Astrocyte (in vitro differentiated cells and primary cell): ENCODE data around the gene THRB.

Source experiments
- CTCF ChIP-seq: IDR thresholded peaks from 2 replicates; pipeline ENCODE4 v1.5.1; 2011; ENCODE audit warnings: low read depth, mild to moderate bottlenecking, inconsistent platforms, low read length, moderate library complexity; ENCODE audit not compliant: insufficient read depth
- EZH2 ChIP-seq: IDR thresholded peaks from 2 replicates; pipeline ENCODE4 v1.6.1; 2012; ENCODE audit warnings: mild to moderate bottlenecking, low read length, inconsistent platforms; ENCODE audit not compliant: insufficient read depth

GRCh38 chr3:24368605-24369004 lies 126.0 kb downstream of the THRB start:
- no peak for TF ChIP-seq CTCF
- no peak for TF ChIP-seq EZH2
